OCI-M2 (cell line): ENCODE data around the gene EVL.
A peak's percentile ranks its signal among the peaks of the same experiment; 100 is the strongest.
"Not testable (repeated sequence)": the region's sequence is repeated elsewhere in the genome, so short reads cannot be mapped to it uniquely, and the experiment has no call there.

Experiments used
- DNase-seq: peaks from one replicate; lab custom pipeline; 2025; ENCODE audit not compliant: unreplicated experiment; lab: John Stamatoyannopoulos, UW

EVL gene

DNA sequence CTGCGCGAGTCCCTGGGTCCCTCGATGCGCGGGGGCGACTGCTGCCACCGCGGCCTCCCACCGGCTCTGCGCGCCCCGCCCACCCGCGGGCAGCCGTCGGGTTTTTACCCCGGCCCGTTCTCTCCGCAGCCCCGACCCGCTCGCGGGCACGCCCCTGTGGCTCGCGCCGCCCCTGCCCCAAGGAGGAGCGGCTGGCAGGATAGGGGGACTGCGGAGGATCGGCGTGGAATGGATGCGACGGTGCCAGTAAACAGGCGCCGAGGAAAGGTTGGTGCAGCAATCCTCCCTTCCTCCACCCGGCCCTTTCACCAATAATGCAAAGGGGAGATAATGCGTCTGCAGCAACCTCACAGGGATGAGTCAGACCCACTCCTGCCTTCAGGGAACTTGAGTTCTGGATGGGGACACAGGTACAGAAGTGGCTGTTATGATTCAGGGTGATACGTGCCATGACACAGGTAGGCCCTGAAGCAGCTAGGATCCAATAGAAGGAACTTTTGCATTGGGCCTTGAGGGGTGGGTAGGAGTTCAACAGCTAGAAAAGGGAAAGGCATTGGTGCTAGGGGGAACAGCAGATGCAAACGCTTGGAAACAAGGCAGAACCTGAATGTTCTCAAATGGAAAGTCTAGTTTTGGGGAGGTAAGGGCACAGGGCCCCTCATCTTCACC, 94.8 kb downstream of the EVL start:
- no peak for DNase-seq

DNA sequence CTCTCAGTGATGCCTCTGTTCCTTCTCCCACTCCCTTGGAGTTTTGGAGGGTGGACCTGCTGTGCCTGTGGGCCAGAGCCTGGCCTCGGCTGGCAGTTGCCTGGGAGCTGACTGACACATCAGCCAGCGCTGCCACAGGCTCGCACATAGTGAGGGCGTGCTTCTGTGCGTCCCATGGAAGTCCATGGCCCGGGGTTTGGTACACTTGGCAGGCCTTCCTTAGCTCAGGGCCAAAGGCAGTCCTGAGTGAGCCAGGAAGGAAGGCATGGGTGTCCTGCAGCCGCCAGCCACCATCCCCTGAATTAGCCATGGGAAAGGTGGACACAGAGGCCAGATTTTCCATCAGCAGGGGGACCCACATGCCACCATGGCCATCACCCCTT, 95.3 kb downstream of the EVL start:
- DNase-seq = no peak

DNA sequence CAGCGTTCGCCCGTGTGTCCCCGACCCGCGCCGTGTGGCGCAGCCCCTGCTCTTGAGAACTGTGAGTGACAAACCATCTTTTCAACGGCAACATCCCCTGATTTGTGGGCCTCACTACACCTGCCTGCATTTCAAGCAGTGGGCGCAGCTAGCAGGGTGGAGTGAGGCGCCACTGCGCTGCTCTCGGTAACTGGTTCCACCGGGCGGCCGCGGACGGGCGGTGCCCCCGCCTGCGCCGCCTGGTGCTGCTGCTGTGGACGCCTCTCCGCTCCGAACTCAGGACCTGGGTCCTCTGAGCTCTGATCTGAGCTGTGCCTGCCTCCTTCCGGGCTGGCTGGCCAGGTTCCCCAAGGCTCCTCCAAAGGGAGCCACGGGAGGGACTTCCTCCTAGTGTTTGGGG, 100.2 kb downstream of the EVL start:
- DNase-seq = no peak

DNA sequence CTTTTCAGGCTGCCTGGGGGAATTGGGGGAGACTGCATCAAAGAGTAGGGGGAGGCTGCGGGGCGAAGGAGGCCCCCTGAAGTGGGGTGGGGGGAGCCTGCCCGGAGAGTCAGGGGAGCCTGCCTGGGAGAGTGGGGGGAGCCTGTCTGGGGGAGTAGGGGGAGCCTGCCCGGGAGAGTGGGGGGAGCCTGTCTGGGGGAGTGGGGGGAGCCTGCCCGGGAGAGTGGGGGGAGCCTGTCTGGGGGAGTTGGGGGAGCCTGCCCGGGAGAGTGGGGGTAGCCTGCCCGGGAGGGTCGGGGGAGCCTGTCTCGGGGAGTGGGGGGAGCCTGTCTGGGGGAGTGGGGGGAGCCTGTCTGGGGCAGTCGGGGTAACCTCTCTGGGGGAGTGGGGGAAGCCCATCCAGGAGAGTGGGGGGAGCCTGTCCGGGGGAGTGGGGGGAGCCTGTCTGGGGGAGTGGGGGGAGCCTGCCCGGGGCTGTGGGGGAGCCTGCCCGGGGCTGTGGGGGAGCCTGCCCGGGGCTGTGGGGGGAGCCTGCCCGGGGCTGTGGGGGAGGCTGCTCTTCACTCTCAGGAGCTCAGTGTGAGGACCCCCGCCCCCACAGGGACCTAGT, 100.7 kb downstream of the EVL start:
- no peak for DNase-seq

DNA sequence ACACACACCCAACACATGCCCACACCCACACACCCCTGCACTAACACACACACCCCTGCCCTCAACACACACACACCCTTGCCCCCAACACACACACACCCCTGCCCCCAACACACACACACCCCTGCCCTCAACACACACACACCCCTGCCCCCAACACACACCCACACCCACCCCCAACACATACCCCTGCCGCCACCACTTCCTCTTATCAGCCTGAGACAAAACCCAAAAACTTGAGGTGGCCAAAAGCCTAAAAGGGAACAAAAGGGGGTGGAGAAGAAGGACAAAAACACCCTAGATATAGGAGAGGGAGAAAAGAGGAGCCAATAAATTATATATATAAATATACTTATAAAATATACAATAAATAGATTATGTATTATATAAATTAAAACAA, 103.3 kb downstream of the EVL start:
- DNase-seq = no peak

DNA sequence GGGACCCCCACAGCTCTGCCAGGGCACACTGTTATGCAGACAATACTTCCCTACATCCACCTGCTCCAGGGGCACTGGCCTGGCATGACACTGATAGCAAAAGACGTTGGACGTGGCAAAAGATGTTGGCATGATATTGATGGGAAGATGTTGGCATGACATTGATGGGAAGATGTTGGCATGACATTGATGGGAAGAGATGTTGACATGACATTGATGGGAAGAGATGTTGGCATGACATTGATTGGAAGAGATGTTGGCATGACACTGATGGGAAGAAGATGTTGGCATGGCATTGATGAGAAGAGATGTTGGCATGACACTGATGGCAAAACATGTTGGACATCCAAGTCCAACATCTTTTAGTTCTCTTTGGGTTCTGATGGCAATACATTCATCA, 105.7 kb downstream of the EVL start:
- DNase-seq = no peak

DNA sequence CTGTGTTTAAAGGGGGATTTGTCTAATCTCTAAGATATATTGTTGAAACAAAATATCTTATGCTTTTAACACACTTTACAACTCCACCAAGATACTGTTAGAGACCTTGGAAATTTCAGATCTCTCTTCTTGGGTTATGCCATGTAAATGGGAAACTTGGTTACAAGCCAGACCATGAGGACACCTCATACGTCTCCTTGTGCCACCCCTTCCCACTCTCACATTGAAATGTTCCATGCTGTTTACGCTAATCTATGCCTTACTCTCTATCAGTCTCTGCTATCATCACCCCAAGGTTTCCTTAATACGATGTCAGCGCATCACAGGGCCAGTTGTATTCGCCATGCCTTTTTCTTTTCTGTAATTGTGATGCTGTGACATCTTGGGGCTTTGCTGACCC, 107.6 kb downstream of the EVL start:
- DNase-seq = no peak

DNA sequence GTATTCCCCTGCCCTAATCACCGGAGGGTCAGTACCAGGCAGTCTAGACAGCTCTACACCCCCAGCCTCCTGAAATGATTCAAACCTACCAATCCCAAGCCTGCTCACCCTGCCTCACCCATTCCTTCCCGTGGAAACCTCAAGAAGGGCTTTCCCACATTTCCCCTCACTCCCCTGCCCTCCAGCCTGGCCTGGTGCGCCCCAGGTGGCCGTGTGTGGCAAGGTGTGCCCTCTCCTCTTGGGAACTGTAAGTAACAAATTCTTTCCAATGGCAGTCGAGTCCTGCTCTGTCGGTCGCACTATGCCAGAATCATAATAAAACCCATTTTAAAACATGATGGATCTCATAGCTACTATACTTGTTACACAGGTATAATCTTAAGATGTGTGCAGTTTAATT, 108.1 kb downstream of the EVL start:
- no peak for DNase-seq

DNA sequence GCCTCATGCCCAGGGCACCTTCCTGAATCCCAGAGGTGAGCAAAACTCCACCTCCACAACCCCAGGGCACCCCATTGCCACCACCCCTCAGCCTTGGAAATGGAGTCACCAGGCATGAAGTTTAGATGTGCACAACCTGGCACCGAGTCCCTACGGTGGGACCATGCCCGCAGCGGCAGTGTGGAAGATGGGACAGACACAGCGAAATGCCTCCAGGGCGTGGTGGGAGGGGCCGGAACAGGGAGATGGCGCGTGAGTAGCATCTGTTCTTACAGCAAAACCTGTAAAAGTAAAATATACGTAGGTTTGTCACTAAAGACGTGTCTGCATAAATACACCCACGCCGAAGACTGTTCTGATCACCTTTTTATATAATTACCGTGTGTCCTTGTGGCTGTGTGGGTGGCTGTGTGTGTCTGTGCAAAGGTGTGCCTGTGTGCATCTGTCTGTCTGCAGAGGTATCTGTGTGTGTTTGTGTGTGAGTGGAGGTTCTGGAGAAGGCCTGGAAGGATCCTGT, 111.6 kb downstream of the EVL start:
- DNase-seq = no peak

DNA sequence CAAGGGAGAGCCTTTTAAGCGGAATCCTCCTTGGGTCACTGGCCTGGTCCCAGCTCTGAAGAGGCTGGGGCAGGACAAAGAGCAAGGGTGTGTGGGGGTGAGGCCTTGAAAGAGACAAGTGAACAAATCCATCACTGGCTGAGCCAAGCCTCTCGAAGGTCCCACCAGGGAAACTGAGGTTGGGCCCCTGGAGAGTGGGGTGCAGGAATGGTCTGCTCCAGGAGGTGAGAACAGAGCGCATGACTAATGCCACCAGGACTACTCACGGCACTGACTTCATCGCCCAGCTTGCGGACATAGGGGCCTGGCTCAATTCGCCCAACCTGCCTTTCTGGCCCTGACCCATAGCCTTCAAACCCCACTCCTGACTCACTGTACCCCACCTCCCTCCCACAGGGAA, 113.5 kb downstream of the EVL start:
- no peak for DNase-seq

DNA sequence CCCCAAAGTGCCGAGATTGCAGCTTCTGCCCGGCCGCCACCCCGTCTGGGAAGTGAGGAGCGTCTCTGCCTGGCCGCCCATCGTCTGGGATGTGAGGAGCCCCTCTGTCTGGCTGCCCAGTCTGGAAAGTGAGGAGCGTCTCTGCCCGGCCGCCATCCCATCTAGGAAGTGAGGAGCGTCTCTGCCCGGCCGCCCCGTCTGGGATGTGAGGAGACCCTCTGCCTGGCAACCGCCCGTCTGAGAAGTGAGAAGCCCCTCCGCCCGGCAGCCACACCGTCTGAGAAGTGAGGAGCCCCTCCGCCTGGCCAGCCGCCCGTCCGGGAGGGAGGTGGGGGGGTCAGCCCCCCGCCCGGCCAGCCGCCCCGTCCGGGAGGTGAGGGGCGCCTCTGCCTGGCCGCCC, 115.4 kb downstream of the EVL start:
- not testable (repeated sequence) for DNase-seq

DNA sequence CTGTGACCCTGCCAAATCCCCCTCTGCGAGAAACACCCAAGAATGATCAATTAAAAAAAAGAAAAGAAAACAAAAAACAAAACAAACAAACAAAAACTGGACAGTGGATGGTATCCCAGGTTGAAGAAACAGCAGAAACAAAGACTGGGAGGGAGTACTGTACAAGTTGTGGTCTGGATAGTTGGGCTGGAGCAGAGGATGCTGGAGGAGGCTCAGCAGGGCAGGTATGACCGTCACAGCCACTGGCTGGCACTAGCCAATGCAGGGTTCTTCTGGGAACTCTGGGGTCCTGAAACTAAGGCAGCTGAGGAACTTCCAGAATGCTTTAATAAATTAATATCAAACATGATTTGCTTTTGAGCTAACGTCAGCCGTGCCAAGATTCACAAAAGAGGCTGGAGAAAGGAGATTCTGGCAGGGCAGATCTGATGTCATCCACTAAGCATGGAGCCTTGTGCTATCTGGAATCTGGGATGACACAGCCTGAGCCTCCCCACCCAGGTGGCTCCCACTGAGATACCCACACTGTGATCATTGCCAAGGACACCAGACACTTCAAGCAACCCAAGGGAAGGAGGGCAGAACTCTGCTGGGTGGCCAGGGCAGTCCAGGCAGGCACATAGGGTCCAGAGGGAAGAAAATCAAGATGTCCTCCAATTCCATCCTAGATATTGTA, 116.8 kb downstream of the EVL start:
- DNase-seq = not testable (repeated sequence)

DNA sequence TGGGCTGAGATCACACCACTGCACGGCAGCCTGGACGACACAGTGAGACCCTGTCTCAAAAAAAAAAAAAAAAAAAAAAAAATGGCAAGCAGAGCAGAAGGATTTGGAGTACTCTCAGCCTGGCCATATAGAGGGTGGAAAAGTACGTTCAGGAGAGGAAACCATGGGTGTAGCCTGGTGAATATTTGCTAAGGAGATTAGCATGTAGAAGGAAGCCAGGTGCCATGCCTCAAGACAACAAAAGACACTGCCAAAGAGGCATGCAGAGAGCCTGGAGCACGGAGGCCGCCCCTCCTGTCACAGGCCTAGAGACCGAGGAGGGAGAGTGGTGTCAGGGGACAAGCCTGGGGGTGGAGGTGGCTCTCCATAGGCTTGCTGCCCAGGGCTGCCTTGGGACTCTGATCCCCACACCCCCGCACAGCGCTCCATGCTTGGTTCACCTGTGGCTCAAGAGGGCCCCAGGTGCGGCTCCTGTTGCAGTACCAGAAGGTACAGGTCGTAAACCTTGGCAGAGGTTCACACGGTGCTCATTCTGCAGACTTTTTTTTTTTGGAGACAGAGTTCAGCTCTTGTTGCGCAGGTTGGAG, 122.1 kb downstream of the EVL start:
- no peak for DNase-seq

DNA sequence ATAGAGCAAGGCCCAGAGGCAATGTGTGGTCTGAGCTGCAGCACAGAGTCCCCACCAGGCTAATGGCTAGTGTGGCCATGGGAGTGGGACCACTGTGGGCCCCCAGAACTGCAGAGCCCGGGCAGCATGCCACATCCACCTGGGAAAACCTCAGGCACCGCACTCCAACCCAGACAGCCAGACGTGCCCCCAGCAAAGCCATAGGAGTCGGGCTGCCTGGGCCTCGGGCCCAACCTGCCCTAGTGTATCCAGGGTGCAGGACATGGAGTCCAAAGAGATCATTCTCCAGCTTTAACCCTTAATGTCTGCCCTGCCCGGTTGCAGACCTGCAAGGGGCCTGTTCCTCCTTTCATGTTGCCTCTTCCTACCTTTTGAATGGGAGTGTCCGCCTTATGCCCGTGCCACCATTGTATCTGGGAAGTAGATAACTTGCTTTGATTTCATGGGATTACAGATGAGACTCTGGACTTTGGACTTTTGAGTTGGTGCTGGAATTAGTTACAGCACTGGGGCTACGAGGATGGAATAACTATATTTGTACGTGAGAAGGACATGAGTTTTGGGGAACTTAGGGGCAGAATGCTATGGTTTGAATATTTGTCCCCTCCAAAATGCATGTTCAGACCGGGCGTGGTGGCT, 123.3 kb downstream of the EVL start:
- DNase-seq = no peak

DNA sequence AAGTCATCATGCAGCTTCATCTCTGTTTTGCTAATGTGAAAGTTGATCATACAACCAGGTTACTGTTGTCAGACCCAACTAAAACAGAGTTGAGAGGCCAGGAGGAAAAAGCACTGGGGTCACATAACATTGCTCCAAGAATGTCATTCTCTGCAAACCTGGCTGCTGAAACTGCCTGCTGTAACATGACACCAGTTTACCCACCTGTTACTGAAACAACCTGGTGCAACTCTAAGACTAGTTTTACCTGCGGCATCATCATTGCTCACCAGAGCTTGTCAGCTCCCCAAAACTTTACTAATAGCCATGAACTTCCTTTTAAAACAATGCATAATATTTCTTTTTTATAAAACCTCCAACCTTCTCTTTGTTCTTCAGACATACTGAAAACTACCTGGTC, 124.9 kb downstream of the EVL start:
- DNase-seq = no peak

DNA sequence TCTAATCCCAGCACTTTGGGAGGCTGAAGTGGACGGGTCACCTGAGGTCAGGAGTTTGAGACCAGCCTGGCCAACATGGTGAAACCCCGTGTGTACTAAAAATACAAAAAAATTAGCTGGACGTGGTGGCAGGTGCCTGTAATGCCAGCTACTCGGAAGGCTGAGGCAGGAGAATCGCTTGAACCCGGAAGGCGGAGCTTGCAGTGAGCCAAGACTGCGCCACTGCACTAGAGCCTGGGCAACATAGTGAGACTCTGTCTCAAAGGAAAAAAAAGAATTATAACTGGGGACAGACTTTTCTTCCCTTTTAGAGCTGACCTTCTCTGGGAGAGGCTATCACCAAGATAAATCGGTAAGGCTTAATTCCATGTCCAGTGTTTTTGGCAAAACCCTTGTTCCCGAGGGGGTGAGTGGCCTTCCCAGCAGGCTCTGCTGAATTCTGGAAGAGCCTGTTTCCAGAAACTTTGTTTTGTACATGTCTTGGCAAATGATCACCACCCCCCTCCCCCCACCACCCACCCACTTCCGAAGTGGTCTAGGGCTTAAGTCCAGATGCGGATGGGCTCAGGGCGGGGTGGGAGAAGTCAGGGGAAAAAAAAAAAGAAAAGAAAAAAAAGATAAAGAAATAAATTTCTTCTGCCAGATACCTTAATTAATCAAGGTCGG, 126.5 kb downstream of the EVL start:
- DNase-seq = no peak

DNA sequence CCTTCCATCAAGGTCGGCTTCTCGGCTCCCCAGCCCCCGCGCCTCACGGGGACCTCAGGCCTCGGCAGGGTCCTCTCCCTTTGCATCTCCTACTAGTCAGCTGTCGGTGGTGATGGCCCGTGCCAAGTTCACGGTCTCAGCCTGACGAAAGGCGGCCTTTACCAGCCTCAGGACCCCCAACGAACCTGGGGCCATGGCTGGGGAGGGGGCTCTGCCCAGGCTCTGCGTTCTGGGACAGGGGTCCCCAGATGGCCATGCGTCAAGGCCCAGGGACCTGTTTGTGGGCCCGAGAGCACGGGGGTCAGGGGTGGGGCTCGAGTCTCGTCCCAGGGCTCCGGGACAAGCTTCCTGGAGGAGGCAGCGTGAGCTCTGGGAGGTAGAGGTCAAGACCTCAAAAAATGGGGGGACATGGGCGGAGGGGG, 127.0 kb downstream of the EVL start:
- no peak for DNase-seq

DNA sequence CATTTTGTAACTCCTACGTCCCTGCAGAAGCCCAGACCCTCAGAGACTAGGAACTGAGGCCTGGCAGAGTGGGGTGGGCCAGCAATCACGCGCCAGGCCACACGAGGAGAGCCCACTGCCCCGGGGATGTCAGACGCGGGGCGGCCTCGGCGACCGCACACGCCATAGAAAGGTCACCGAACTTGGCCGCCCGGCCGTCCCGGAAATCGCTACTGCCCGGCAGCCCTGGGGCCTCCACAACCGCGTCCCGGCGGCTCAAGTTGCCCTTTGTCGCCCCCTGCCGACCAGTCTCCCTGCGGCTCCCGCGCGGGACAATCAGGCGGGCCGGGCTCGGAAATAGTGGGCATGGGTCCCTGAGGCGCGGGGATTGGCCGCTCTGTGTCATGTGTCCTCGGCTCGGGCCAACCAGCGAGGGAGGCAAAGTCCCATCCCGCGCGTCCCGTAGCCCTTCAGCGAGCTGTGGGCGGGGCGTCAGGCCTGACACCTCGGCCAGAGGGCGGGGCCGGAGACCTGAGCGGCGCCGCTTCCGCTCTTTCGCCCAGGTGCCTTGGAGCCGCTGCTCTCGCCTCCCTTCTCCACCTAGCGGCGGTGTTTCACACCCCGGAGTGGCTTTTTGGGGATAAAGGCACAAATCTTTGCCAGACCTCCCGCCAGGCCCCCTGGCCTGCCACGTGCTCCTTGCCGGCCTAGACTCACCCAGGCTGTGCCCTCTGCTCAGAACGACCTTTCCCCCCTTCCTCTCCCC, 127.6 kb downstream of the EVL start:
- peak; percentile 92 for DNase-seq
